Endothelial cell of umbilical vein (primary cell): ENCODE results near the gene IL22RA1. TPM values are rescaled to one million over a fixed set of nuclear protein-coding genes. Genes with fewer than 3 reads are reported as not detected.

Experiments
- BruUV-seq: library from RNA; stranded (reverse); fragments of 400-500 nt; replicated peaks from 2 replicates; lab custom pipeline; 2021; lab: Mats Ljungman, UMichigan
- CTCF ChIA-PET: fragments of 300-600, 350-600 bp; sonication (Branson Sonifier 250); formaldehyde crosslinking; loops from one replicate; lab custom pipeline; 2021; ENCODE audit warnings: antibody characterized with exemption, inconsistent platforms; lab: Charles Lee
- POLR2A ChIA-PET: fragments of 300-600, 350-600 bp; sonication (Branson Sonifier 250); formaldehyde crosslinking; loops from one replicate; lab custom pipeline; 2021; ENCODE audit warnings: antibody characterized with exemption, inconsistent platforms; lab: Charles Lee
- DNase-seq: peaks from one replicate; pipeline ENCODE4 v3.0.0-alpha.2; 2011; ENCODE audit warnings: low read depth, low spot score
- FAIRE-seq: peaks from 2 replicates; lab custom pipeline; 2011; peaks lifted over from hg19 to GRCh38; lab: Jason Lieb, UNC
- H2AFZ ChIP-seq: 2 replicates; pipeline ENCODE4 v1.6.0; 2012; ENCODE audit warnings: low read depth, low read length, control low read depth, inconsistent platforms
- H3K27ac ChIP-seq: 2 replicates; pipeline ENCODE4 v1.5.1; 2011; ENCODE audit warnings: low read depth, mild to moderate bottlenecking, control low read depth, low read length, moderate library complexity; ENCODE audit not compliant: insufficient read depth
- H3K27me3 ChIP-seq, 2 experiments: 2 replicates each; pipeline versions ENCODE4 v1.6.0 to v1.6.1; 2011; ENCODE audit warnings: low read length in 2 of 2, mixed read lengths in 1 of 2; ENCODE audit not compliant: control insufficient read depth in 2 of 2, insufficient read depth in 2 of 2
- H3K36me3 ChIP-seq, 2 experiments: 2 replicates in 1 of 2; 3 replicates in 1 of 2; pipeline ENCODE4 v1.5.1; 2011; ENCODE audit warnings: low read length in 2 of 2, mild to moderate bottlenecking in 1 of 2, moderate library complexity in 1 of 2; ENCODE audit not compliant: control insufficient read depth in 2 of 2, insufficient read depth in 2 of 2; ENCODE audit errors: extremely low read depth in 1 of 2
- H3K4me1 ChIP-seq: 3 replicates; pipeline ENCODE4 v1.5.1; 2011; ENCODE audit warnings: mild to moderate bottlenecking, low read length; ENCODE audit not compliant: control insufficient read depth, insufficient read depth; ENCODE audit errors: extremely low read depth
- H3K4me2 ChIP-seq: 2 replicates; pipeline ENCODE4 v1.6.1; 2011; ENCODE audit warnings: low read length, control low read depth, mixed read lengths; ENCODE audit not compliant: insufficient read depth
- H3K4me3 ChIP-seq, 3 experiments: fragments of 200-600 bp in 1 of 3; sonication (generic), shearing (Covaris generic) in 1 of 3; replicated peaks in 1 of 3; 2 replicates each; pipeline ENCODE4 v1.5.1; 2011 to 2016; ENCODE audit warnings: control low read depth in 3 of 3, low read length in 3 of 3, mild to moderate bottlenecking in 2 of 3, inconsistent platforms in 1 of 3, low read depth in 1 of 3, moderate library complexity in 1 of 3; ENCODE audit not compliant: insufficient read depth in 1 of 3
- H3K79me2 ChIP-seq: 2 replicates; pipeline ENCODE4 v1.6.0; 2012; ENCODE audit warnings: low read length, inconsistent platforms; ENCODE audit not compliant: control insufficient read depth, insufficient read depth
- H3K9ac ChIP-seq: replicated peaks from 2 replicates; pipeline ENCODE3; 2011; ENCODE audit warnings: low read length, control low read depth; ENCODE audit not compliant: insufficient read depth; ENCODE audit errors: extremely low read depth
- H3K9me1 ChIP-seq: replicated peaks from 3 replicates; pipeline ENCODE4 v1.6.0; 2011; ENCODE audit warnings: mild to moderate bottlenecking, low read length; ENCODE audit not compliant: control insufficient read depth, insufficient read depth; ENCODE audit errors: extremely low read depth
- H3K9me3 ChIP-seq: replicated peaks from 2 replicates; pipeline ENCODE4 v1.5.1; 2012; ENCODE audit warnings: low read length, inconsistent platforms; ENCODE audit not compliant: control insufficient read depth, insufficient read depth
- H4K20me1 ChIP-seq: replicated peaks from 2 replicates; pipeline ENCODE3; 2011; ENCODE audit warnings: mild to moderate bottlenecking, low read length; ENCODE audit not compliant: control insufficient read depth, insufficient read depth; ENCODE audit errors: extremely low read depth
- EZH2 ChIP-seq: IDR thresholded peaks from 2 replicates; pipeline ENCODE4 v1.6.1; 2012; ENCODE audit warnings: borderline replicate concordance, low read depth, mild to moderate bottlenecking, moderate library complexity, low read length, inconsistent platforms; ENCODE audit not compliant: severe bottlenecking
- FOS ChIP-seq: IDR thresholded peaks from 2 replicates; pipeline ENCODE4 v1.6.1; 2011; ENCODE audit warnings: mild to moderate bottlenecking, low read length, moderate library complexity, borderline replicate concordance; ENCODE audit not compliant: insufficient read depth
- GATA2 ChIP-seq: IDR thresholded peaks from 2 replicates; pipeline ENCODE4 v1.7.0; 2011; ENCODE audit warnings: low read depth, mild to moderate bottlenecking, moderate library complexity, mixed read lengths, low read length; ENCODE audit not compliant: insufficient read length, insufficient read depth
- JUN ChIP-seq: IDR thresholded peaks from 2 replicates; pipeline ENCODE4 v1.6.1; 2011; ENCODE audit warnings: borderline replicate concordance, low read depth; ENCODE audit not compliant: insufficient read length, insufficient read depth
- MYC ChIP-seq: IDR thresholded peaks from one replicate; pipeline ENCODE4 v1.6.1; 2011; ENCODE audit warnings: mild to moderate bottlenecking, low read depth, low read length
- POLR2A ChIP-seq: IDR thresholded peaks from 2 replicates; pipeline ENCODE4 v1.6.1; 2012; ENCODE audit warnings: low read depth, mild to moderate bottlenecking, control low read depth, low read length
- POLR2AphosphoS5 ChIP-seq: IDR thresholded peaks from 2 replicates; pipeline ENCODE4 v1.6.1; 2012; ENCODE audit warnings: low read depth, mild to moderate bottlenecking, control low read depth, low read length, moderate library complexity; ENCODE audit not compliant: insufficient read depth
- dilution Hi-C: fragments of 300-500 bp; cut with MboI; formaldehyde crosslinking; loops from one replicate; pipeline ENCODE4 v1.15.0; 2019; ENCODE audit warnings: low sequenced_read_pairs; ENCODE audit not compliant: extremely low pct_ligation_motif_present
- intact Hi-C: fragments of 100-400 bp; cut with micrococcal nuclease; formaldehyde crosslinking; loops from one replicate; pipeline ENCODE4 v1.10.0; 2022
- polyA plus RNA-seq, 4 experiments: library from polyadenylated mRNA; depleted of rRNA in 3 of 4; stranded (reverse) in 3 of 4; unstranded in 1 of 4; fragments of >200 nt; gene quantifications; 2 replicates each; pipeline versions ENCODE4 v1.2.1 to v1.2.3, GENCODE V29; 2011 to 2012; ENCODE audit warnings: missing spikeins in 1 of 4
- total RNA-seq: library from RNA; stranded (reverse); gene quantifications from 2 replicates; pipeline ENCODE4 v1.2.3, GENCODE V29; 2021
- TF ChIP-seq, protein P1 (sequence below), 2 donors: IDR thresholded peaks; 1 replicate in 1 of 2; 2 replicates in 1 of 2; pipeline ENCODE4 v1.5.1; 2011; ENCODE audit warnings: low read length in 2 of 2, mild to moderate bottlenecking in 2 of 2, moderate library complexity in 2 of 2, control low read depth in 1 of 2, inconsistent platforms in 1 of 2, low read depth in 1 of 2; ENCODE audit not compliant: insufficient read depth in 1 of 2; ENCODE audit errors: extremely low read depth in 1 of 2
- TF ChIP-seq, protein P2 (sequence below): IDR thresholded peaks from 2 replicates; pipeline ENCODE4 v1.6.1; 2011; ENCODE audit not compliant: insufficient read depth, insufficient read length

Gene IL22RA1
- total and polyA plus RNA-seq, 2 donors (not counting 3 experiments of a cell fraction or from before 2014, with no cell fraction given), result not detected

- H3K79me2 ChIP-seq, result no peaks in the 10 kb centered on the region
- no peak overlapping the region for H2AFZ ChIP-seq
- no peaks in the 10 kb centered on the region for H3K4me1 ChIP-seq
- H3K4me2 ChIP-seq, result no peak overlapping the region
- no peak overlapping the region for H3K9ac ChIP-seq
- no TSS peak for BruUV-seq
- intact Hi-C loops, result no loop called here
- no peaks in the 10 kb centered on the region for H3K9me1 ChIP-seq
- H4K20me1 ChIP-seq, result no peaks in the 10 kb centered on the region
- no peaks in the 10 kb centered on the region for H3K36me3 ChIP-seq
- no peaks in the 10 kb centered on the region for H3K9me3 ChIP-seq
- no peak overlapping the region for H3K27ac ChIP-seq
- POLR2A ChIA-PET, result no interaction called here
- CTCF ChIA-PET, result interaction anchor here (2.1 kb wide), 1 partner anchor 19 kb away, joined by 6 read pairs; no protein-coding TSS in a partner anchor
- DNase-seq (no peak), FAIRE-seq (no peak)
- no peak overlapping the region for H3K4me3 ChIP-seq
- TF ChIP-seq JUN (no peak), FOS (no peak), POLR2A (no peak), GATA2 (no peak), EZH2 (no peak), POLR2AphosphoS5 (no peak), MYC (no peak)
- TF ChIP-seq, protein P1, sequence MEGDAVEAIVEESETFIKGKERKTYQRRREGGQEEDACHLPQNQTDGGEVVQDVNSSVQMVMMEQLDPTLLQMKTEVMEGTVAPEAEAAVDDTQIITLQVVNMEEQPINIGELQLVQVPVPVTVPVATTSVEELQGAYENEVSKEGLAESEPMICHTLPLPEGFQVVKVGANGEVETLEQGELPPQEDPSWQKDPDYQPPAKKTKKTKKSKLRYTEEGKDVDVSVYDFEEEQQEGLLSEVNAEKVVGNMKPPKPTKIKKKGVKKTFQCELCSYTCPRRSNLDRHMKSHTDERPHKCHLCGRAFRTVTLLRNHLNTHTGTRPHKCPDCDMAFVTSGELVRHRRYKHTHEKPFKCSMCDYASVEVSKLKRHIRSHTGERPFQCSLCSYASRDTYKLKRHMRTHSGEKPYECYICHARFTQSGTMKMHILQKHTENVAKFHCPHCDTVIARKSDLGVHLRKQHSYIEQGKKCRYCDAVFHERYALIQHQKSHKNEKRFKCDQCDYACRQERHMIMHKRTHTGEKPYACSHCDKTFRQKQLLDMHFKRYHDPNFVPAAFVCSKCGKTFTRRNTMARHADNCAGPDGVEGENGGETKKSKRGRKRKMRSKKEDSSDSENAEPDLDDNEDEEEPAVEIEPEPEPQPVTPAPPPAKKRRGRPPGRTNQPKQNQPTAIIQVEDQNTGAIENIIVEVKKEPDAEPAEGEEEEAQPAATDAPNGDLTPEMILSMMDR (IDR thresholded peaks at IDR 0.05; ENCODE audit: extremely low read depth in 1 of 2, insufficient read depth in 1 of 2, low read depth in 1 of 2, low read length in 2 of 2), result no peak
- TF ChIP-seq, protein P2, sequence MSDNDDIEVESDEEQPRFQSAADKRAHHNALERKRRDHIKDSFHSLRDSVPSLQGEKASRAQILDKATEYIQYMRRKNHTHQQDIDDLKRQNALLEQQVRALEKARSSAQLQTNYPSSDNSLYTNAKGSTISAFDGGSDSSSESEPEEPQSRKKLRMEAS, result no peak
- dilution Hi-C loops, result no loop called here
- no peaks in the 10 kb centered on the region for H3K27me3 ChIP-seq
Observed at GRCh38 chr1:24090736-24091135, 52.2 kb downstream of the IL22RA1 start.
